GM18870 (cell line): ENCODE measurements around the gene CT45A7.
"Not testable (repeated sequence)": the region's sequence is repeated elsewhere in the genome, so short reads cannot be mapped to it uniquely, and the experiment has no call there.

Experiments
- ATAC-seq: cut with Tn5 transposase; IDR thresholded peaks from one replicate; pipeline ENCODE4 v1.9.1; 2021; ENCODE audit warnings: moderate library complexity; ENCODE audit not compliant: unreplicated experiment

CT45A7 gene

GRCh38 chrX:135837180-135837579 is at the start of gene CT45A7:
CT45A7 (minus strand) TSS chrX:135837280; CDS start chrX:135833533, 3,747 bp downstream.
- not testable (repeated sequence) for ATAC-seq

GRCh38 chrX:135882741-135883140 is 45.7 kb upstream of the CT45A7 start:
- not testable (repeated sequence) for ATAC-seq

- not testable (repeated sequence) for ATAC-seq
Observed at GRCh38 chrX:135871712-135872111, 34.6 kb upstream of the CT45A7 start, which contains the start of gene CT45A9. CT45A9 (minus strand) TSS chrX:135871812; CDS start chrX:135868061, 3,751 bp downstream.

GRCh38 chrX:135854438-135854837 is 17.4 kb upstream of the CT45A7 start, which contains the start of gene CT45A8:
CT45A8 (minus strand) TSS chrX:135854538; CDS start chrX:135850783, 3,755 bp downstream.
- not testable (repeated sequence) for ATAC-seq

GRCh38 chrX:135819912-135820311 is 17.2 kb downstream of the CT45A7 start, which contains the start of gene CT45A2:
CT45A2 (minus strand) TSS chrX:135820012; CDS start chrX:135816265, 3,747 bp downstream.
- not testable (repeated sequence) for ATAC-seq

- not testable (repeated sequence) for ATAC-seq
Observed at GRCh38 chrX:135802687-135803086, 34.4 kb downstream of the CT45A7 start, which contains the start of gene CT45A6. CT45A6 (minus strand) TSS chrX:135802787; CDS start chrX:135798993, 3,794 bp downstream.

GRCh38 chrX:135785403-135785802 is 51.7 kb downstream of the CT45A7 start, which contains the start of gene CT45A5:
CT45A5 (minus strand) TSS chrX:135785503; CDS start chrX:135781729, 3,774 bp downstream.
- not testable (repeated sequence) for ATAC-seq
